Measurements from ENCODE around the gene NANS.
"Not testable (repeated sequence)": the region's sequence is repeated elsewhere in the genome, so short reads cannot be mapped to it uniquely, and the experiment has no call there.

DNA sequence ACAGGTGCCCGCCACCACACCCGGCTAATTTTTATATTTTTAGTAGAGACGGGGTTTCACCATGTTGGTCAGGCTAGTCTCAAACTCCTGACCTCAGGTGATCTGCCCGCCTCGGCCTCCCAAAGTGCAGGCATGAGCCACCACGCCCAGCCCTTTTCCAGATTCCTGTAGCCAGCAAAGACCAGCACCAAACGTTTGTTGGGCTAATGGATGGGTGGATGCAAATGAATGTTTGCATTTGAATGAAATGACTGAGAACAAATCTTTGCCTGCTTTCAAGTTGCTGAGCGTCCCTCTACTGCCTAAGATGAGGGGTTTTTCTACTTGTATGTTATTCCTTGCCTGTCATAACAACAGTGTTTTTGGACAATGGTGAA, 20.0 kb downstream of the NANS start:
- TF ChIP-seq, protein P1, sequence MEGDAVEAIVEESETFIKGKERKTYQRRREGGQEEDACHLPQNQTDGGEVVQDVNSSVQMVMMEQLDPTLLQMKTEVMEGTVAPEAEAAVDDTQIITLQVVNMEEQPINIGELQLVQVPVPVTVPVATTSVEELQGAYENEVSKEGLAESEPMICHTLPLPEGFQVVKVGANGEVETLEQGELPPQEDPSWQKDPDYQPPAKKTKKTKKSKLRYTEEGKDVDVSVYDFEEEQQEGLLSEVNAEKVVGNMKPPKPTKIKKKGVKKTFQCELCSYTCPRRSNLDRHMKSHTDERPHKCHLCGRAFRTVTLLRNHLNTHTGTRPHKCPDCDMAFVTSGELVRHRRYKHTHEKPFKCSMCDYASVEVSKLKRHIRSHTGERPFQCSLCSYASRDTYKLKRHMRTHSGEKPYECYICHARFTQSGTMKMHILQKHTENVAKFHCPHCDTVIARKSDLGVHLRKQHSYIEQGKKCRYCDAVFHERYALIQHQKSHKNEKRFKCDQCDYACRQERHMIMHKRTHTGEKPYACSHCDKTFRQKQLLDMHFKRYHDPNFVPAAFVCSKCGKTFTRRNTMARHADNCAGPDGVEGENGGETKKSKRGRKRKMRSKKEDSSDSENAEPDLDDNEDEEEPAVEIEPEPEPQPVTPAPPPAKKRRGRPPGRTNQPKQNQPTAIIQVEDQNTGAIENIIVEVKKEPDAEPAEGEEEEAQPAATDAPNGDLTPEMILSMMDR (IDR thresholded peaks at IDR 0.05) = not testable (repeated sequence)
- TF ChIP-seq POLR2A (IDR thresholded peaks at IDR 0.05) = not testable (repeated sequence)

Data from body of pancreas (tissue), 4 donors.